HL-60 (cell line): ENCODE results near the gene TEX13A.

Source experiments
- DNase-seq, 2 experiments: peaks; one replicate each; pipeline ENCODE4 v3.0.0-alpha.2; 2010 to 2020; ENCODE audit warnings: low read depth in 1 of 2, low spot score in 1 of 2
- H3K27ac ChIP-seq: fragments of 250-450 bp; sonication (Bioruptor Pico); replicated peaks from 2 replicates; pipeline ENCODE4 v1.5.1; 2020; ENCODE audit warnings: mild to moderate bottlenecking, moderate library complexity
- H3K27me3 ChIP-seq: fragments of 250-450 bp; sonication (Bioruptor Pico); 2 replicates; pipeline ENCODE4 v1.5.1; 2021; ENCODE audit warnings: mild to moderate bottlenecking, moderate library complexity; ENCODE audit not compliant: insufficient read depth, poor library complexity, severe bottlenecking
- H3K4me3 ChIP-seq: replicated peaks from 2 replicates; pipeline ENCODE4 v1.5.1; 2011; ENCODE audit warnings: mild to moderate bottlenecking, control low read depth, low read length; ENCODE audit not compliant: insufficient read depth
- GABPA ChIP-seq: IDR thresholded peaks from 2 replicates; pipeline ENCODE4 v1.6.1; 2012; ENCODE audit warnings: low read depth
- POLR2AphosphoS5 ChIP-seq: IDR thresholded peaks from 2 replicates; pipeline ENCODE4 v1.6.1; 2012; ENCODE audit warnings: low read depth
- SPI1 ChIP-seq: IDR thresholded peaks from 2 replicates; pipeline ENCODE4 v1.6.1; 2012; ENCODE audit warnings: low read depth, mild to moderate bottlenecking, borderline replicate concordance
- TF ChIP-seq, protein P1 (sequence below): IDR thresholded peaks from one replicate; pipeline ENCODE4 v1.5.1; 2011; ENCODE audit warnings: low read length, control low read depth, inconsistent platforms; ENCODE audit not compliant: insufficient read depth
- TF ChIP-seq, protein P2 (sequence below): IDR thresholded peaks from 2 replicates; pipeline ENCODE4 v1.6.1; 2012; ENCODE audit warnings: low read depth; ENCODE audit not compliant: insufficient replicate concordance

Gene TEX13A

DNA sequence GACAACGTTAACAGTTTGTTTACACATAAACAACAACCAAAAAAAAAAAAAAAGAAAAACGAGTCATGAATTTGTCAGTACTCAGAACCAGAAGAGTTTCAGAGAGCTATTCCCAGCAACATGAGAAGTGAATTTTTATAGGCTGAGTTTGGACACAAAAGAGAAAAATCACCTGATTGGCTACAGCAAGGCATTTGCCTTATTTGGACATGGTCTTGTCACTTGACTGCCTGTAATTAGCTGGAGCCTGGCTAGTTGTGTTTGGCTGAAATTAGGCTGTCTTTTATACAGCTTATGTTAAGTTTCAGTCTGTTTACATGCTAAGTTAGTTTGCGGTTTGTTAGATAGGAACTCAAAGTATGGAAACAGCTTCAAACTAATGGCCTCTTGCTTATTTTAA is 880 bp upstream of the TEX13A start:
- TF ChIP-seq POLR2AphosphoS5 (no peak), SPI1 (no peak), GABPA (no peak)
- TF ChIP-seq, protein P1, sequence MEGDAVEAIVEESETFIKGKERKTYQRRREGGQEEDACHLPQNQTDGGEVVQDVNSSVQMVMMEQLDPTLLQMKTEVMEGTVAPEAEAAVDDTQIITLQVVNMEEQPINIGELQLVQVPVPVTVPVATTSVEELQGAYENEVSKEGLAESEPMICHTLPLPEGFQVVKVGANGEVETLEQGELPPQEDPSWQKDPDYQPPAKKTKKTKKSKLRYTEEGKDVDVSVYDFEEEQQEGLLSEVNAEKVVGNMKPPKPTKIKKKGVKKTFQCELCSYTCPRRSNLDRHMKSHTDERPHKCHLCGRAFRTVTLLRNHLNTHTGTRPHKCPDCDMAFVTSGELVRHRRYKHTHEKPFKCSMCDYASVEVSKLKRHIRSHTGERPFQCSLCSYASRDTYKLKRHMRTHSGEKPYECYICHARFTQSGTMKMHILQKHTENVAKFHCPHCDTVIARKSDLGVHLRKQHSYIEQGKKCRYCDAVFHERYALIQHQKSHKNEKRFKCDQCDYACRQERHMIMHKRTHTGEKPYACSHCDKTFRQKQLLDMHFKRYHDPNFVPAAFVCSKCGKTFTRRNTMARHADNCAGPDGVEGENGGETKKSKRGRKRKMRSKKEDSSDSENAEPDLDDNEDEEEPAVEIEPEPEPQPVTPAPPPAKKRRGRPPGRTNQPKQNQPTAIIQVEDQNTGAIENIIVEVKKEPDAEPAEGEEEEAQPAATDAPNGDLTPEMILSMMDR, result no peak
- TF ChIP-seq, protein P2, sequence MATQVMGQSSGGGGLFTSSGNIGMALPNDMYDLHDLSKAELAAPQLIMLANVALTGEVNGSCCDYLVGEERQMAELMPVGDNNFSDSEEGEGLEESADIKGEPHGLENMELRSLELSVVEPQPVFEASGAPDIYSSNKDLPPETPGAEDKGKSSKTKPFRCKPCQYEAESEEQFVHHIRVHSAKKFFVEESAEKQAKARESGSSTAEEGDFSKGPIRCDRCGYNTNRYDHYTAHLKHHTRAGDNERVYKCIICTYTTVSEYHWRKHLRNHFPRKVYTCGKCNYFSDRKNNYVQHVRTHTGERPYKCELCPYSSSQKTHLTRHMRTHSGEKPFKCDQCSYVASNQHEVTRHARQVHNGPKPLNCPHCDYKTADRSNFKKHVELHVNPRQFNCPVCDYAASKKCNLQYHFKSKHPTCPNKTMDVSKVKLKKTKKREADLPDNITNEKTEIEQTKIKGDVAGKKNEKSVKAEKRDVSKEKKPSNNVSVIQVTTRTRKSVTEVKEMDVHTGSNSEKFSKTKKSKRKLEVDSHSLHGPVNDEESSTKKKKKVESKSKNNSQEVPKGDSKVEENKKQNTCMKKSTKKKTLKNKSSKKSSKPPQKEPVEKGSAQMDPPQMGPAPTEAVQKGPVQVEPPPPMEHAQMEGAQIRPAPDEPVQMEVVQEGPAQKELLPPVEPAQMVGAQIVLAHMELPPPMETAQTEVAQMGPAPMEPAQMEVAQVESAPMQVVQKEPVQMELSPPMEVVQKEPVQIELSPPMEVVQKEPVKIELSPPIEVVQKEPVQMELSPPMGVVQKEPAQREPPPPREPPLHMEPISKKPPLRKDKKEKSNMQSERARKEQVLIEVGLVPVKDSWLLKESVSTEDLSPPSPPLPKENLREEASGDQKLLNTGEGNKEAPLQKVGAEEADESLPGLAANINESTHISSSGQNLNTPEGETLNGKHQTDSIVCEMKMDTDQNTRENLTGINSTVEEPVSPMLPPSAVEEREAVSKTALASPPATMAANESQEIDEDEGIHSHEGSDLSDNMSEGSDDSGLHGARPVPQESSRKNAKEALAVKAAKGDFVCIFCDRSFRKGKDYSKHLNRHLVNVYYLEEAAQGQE, result no peak
- no peak for DNase-seq
- no peaks in the 10 kb centered on the region for H3K27me3 ChIP-seq
- H3K4me3 ChIP-seq, result no peak overlapping the region
- H3K27ac ChIP-seq, result no peak overlapping the region

DNA sequence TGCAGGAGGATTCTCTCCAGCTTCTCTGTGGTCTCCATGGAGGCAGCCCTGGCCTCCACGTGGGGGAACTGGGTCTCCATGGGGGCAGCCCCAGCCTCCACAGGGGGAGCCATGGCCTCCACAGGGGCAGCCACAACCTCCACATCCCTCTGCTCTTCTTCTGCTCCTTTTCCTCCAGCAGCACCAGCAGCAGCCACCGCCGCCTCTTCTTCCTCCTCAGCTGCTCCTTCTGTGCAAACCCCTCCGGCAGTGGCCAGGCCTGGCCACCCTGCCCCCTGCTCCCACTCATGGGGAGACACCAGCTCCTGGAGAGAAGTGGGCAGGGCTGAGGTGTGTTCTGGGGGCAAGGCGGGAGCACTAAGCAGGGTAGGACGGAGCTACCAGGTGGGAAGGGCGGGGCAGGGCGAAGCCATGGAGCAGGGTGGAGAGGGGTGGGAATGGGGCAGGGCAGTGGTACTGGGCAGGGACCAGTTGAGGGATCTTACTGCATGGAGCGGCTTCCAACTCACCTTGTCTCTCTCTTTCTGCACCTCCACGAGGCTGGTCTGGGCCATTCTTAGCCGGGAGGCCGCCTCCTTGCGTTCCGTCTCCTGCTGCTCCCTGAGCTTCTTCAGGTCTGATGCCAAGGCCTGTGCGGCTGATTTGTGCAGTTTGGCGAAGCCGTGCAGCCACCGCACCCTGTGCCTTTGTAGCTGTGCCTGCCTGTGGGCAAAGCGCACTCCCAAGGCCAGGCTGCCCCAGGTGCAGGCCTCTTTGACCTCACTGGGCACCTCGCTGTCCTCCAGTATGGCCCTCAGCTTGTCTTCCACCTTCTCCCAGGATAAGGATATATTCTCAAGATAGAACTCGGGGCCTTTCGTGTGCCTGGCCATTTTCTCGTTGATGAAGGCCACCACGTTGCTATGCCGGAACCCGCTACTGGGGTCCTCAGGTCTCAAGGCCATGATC is 766 bp downstream of the TEX13A start:
- H3K4me3 ChIP-seq, result no peak overlapping the region
- H3K27ac ChIP-seq, result no peak overlapping the region
- TF ChIP-seq GABPA, result no peak
- TF ChIP-seq, protein P1, result no peak
- no peak for TF ChIP-seq SPI1
- no peak for TF ChIP-seq POLR2AphosphoS5
- TF ChIP-seq, protein P2, result no peak
- no peak for DNase-seq
- H3K27me3 ChIP-seq, result no peaks in the 10 kb centered on the region

DNA sequence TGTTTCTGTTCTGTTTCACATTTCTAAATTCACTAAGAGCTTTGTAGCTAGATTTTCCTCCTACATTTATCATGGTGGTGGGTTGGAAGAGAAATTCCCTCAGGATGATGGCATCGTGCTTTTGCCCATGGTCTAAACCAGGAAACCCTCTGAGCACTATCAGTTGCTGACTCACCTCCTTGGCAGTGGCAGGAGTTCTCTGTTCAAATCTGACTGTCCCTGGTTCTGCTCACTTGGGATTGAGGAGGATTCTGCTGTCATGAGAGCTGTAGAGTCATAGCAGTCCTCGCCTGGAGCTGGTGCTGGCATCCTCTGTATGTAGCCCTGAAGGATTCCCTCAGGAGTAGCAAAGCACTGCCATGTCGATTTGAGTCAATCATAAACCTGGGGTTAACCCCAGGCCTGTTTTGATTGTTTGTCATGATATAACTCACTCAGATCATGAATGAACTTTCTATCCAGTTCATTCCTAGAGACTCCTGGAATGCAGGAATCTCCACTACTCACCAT is 9.4 kb downstream of the TEX13A start:
- no peak for DNase-seq
- no peak for TF ChIP-seq POLR2AphosphoS5
- no peak for TF ChIP-seq SPI1
- no peak for TF ChIP-seq GABPA
- TF ChIP-seq, protein P2, result no peak
- TF ChIP-seq, protein P1, result no peak
- Histone ChIP-seq H3K27me3 (no peaks in the 10 kb centered on the region), H3K27ac (no peak overlapping the region), H3K4me3 (no peak overlapping the region)
